ENCODE measurements around the gene WNK2. TPM values are rescaled to one million over a fixed set of nuclear protein-coding genes. Genes with fewer than 3 reads are reported as not detected.

The WNK2 gene
- polyA plus RNA-seq, 2 of the 4 experiments (the other 2 are of a cell fraction), result 2.1 to 6.7 TPM

GRCh38 chr9:93280661-93281259 is 96.8 kb downstream of the WNK2 start:
- ChIA-PET CTCF (interaction anchor here (1.3 kb wide), 1 partner anchor 23 kb away, joined by 3 read pairs; no protein-coding TSS in a partner anchor), POLR2A (no interaction called here)
- no peak overlapping the region for H3K4me3 ChIP-seq
- H3K4me2 ChIP-seq, result no peak overlapping the region
- H3K4me1 ChIP-seq, result no peaks in the 10 kb centered on the region
- TF ChIP-seq RAD21 (conservative IDR thresholded peaks at IDR 0.05 in 1 of 2, IDR thresholded peaks at IDR 0.05 in 1 of 2), result no peak
- no peak for TF ChIP-seq HOXB13 (CRISPR knock-in tag; IDR thresholded peaks at IDR 0.05; ENCODE audit: low read depth)
- TF ChIP-seq, protein P1, sequence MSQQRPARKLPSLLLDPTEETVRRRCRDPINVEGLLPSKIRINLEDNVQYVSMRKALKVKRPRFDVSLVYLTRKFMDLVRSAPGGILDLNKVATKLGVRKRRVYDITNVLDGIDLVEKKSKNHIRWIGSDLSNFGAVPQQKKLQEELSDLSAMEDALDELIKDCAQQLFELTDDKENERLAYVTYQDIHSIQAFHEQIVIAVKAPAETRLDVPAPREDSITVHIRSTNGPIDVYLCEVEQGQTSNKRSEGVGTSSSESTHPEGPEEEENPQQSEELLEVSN (IDR thresholded peaks at IDR 0.05; ENCODE audit: borderline replicate concordance, low read depth), result no peak
- TF ChIP-seq ZC3H11A (IDR thresholded peaks at IDR 0.05), result no peak
- no peak for TF ChIP-seq EHMT2 (IDR thresholded peaks at IDR 0.05; ENCODE audit: low read depth)
- TF ChIP-seq, protein P2, sequence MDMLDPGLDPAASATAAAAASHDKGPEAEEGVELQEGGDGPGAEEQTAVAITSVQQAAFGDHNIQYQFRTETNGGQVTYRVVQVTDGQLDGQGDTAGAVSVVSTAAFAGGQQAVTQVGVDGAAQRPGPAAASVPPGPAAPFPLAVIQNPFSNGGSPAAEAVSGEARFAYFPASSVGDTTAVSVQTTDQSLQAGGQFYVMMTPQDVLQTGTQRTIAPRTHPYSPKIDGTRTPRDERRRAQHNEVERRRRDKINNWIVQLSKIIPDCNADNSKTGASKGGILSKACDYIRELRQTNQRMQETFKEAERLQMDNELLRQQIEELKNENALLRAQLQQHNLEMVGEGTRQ (IDR thresholded peaks at IDR 0.05), result no peak
- no peak for TF ChIP-seq EP300 (IDR thresholded peaks at IDR 0.05)
- TF ChIP-seq POLR2AphosphoS2 (conservative IDR thresholded peaks at IDR 0.05; ENCODE audit: low read length), result no peak
- DNase-seq (ENCODE audit: low read depth in 1 of 2, low spot score in 1 of 2), result no peak
- no peak for FAIRE-seq
- 75% methylated on average over 1 of the region's 1 CpG for WGBS (ENCODE audit: missing lambda C conversion rate)
- no peak overlapping the region for H3K27ac ChIP-seq
- H3K9me3 ChIP-seq, result no peaks in the 10 kb centered on the region
- no peak for ATAC-seq

DNA sequence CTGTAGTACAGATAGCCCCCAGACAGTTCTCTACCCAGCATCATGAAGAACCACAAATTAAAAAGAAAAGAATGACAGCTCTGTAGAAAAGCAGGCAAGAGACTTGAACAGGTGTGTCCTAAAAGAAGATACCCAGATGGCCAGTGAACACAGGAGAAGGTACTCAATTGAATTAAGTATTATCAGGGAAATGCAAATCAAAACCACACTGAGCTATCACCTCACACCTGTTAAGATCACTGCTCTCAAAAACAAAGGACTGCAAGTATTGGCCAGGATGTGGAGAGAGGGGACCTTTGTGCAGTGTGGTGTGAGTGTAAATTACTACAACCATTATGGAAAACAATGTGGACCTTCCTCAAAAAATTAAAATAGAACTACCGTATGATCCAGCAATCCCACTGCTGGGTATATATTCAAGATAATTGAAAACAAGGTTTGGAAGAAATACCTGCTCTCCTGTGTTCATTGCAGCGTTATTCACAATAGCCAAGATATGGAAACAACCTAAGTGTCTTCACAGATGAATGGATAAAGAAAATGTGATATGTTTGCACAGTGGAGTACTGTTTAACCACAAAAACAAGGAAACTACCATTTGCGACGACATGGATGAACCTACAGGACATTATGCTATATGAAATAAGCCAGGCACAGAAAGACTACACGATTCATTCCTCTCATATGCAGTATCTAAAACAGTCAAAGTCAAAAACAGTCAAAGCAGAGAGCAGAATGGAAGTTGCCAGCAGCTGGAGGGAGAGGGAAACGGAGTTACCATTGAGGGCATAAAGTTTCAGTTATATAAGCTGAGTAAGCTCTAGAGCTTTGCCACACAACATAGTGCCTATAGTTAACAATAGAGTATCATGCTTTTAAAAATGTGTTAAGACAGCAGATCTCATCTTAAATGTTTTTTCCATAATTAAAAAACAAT is 102.6 kb downstream of the WNK2 start:
- CTCF ChIA-PET, result interaction anchor here (0.6 kb wide), 1 partner anchor 19 kb away, joined by 3 read pairs; no protein-coding TSS in a partner anchor
- TF ChIP-seq CEBPB (IDR thresholded peaks at IDR 0.05) (no peak), TFCP2L1 (CRISPR knock-in tag; IDR thresholded peaks at IDR 0.05) (no peak), CHD4 (IDR thresholded peaks at IDR 0.05; ENCODE audit: borderline replicate concordance) (no peak), CHD2 (IDR thresholded peaks at IDR 0.05; ENCODE audit: low read length, partially characterized antibody) (no peak), ZSCAN20 (CRISPR knock-in tag; IDR thresholded peaks at IDR 0.05) (no peak), HMGXB4 (CRISPR knock-in tag; IDR thresholded peaks at IDR 0.05; ENCODE audit: borderline replicate concordance) (no peak), MAFK (IDR thresholded peaks at IDR 0.05; ENCODE audit: partially characterized antibody) (no peak), HOXB5 (CRISPR knock-in tag; IDR thresholded peaks at IDR 0.05) (no peak), EHF (CRISPR knock-in tag; IDR thresholded peaks at IDR 0.05) (no peak), ELK1 (IDR thresholded peaks at IDR 0.05; ENCODE audit: low read depth, low read length) (no peak), HOXA7 (CRISPR knock-in tag; IDR thresholded peaks at IDR 0.05) (no peak), MAZ (IDR thresholded peaks at IDR 0.05; ENCODE audit: borderline replicate concordance, low read depth, low read length) (no peak), HDAC2 (IDR thresholded peaks at IDR 0.05) (no peak), JUN (IDR thresholded peaks at IDR 0.05) (no peak), PBX3 (IDR thresholded peaks at IDR 0.05) (no peak)
- TF ChIP-seq, protein P2 (IDR thresholded peaks at IDR 0.05), result no peak
- TF ChIP-seq, protein P3, sequence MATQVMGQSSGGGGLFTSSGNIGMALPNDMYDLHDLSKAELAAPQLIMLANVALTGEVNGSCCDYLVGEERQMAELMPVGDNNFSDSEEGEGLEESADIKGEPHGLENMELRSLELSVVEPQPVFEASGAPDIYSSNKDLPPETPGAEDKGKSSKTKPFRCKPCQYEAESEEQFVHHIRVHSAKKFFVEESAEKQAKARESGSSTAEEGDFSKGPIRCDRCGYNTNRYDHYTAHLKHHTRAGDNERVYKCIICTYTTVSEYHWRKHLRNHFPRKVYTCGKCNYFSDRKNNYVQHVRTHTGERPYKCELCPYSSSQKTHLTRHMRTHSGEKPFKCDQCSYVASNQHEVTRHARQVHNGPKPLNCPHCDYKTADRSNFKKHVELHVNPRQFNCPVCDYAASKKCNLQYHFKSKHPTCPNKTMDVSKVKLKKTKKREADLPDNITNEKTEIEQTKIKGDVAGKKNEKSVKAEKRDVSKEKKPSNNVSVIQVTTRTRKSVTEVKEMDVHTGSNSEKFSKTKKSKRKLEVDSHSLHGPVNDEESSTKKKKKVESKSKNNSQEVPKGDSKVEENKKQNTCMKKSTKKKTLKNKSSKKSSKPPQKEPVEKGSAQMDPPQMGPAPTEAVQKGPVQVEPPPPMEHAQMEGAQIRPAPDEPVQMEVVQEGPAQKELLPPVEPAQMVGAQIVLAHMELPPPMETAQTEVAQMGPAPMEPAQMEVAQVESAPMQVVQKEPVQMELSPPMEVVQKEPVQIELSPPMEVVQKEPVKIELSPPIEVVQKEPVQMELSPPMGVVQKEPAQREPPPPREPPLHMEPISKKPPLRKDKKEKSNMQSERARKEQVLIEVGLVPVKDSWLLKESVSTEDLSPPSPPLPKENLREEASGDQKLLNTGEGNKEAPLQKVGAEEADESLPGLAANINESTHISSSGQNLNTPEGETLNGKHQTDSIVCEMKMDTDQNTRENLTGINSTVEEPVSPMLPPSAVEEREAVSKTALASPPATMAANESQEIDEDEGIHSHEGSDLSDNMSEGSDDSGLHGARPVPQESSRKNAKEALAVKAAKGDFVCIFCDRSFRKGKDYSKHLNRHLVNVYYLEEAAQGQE (IDR thresholded peaks at IDR 0.05), result no peak

More for the DNA sequence above, 102.6 kb downstream of the WNK2 start:
- Histone ChIP-seq H3K9me3 (no peaks in the 10 kb centered on the region), H3K4me2 (no peak overlapping the region), H3K27ac (no peak overlapping the region), H3K4me1 (peaks cover 14% of the 10 kb centered on the region), H3K4me3 (no peak overlapping the region)
- FAIRE-seq (no peak), ATAC-seq (no peak), DNase-seq (ENCODE audit: low read depth in 1 of 2, low spot score in 1 of 2) (no peak)
- 80% methylated on average over 6 of the region's 6 CpGs for WGBS (ENCODE audit: missing lambda C conversion rate)
- POLR2A ChIA-PET, result no interaction called here
